GM19193 (cell line): Measurements from ENCODE around the gene ZNRF3.

Experiments
- POLR2A ChIP-seq: IDR thresholded peaks from 4 replicates; pipeline ENCODE4 v1.6.1; 2011; ENCODE audit not compliant: insufficient read depth, insufficient read length; ENCODE audit errors: extremely low read depth

ZNRF3 gene

GRCh38 chr22:28917747-28918549, 34.6 kb downstream of the ZNRF3 start:
- no peak for TF ChIP-seq POLR2A

GRCh38 chr22:28918550-28919271, 35.3 kb downstream of the ZNRF3 start:
- no peak for TF ChIP-seq POLR2A

GRCh38 chr22:28920757-28921584, 37.6 kb downstream of the ZNRF3 start:
- no peak for TF ChIP-seq POLR2A

GRCh38 chr22:28921585-28921879, 38.2 kb downstream of the ZNRF3 start:
- TF ChIP-seq POLR2A, result no peak

- TF ChIP-seq POLR2A, result no peak
Measured at GRCh38 chr22:28922540-28923244, 39.3 kb downstream of the ZNRF3 start.

GRCh38 chr22:28923826-28924732, 40.7 kb downstream of the ZNRF3 start:
- no peak for TF ChIP-seq POLR2A

- no peak for TF ChIP-seq POLR2A
Measured at GRCh38 chr22:28925916-28926315, 42.5 kb downstream of the ZNRF3 start.

- no peak for TF ChIP-seq POLR2A
Measured at GRCh38 chr22:28927630-28928029, 44.3 kb downstream of the ZNRF3 start.

- TF ChIP-seq POLR2A, result no peak
Measured at GRCh38 chr22:28929197-28929596, 45.8 kb downstream of the ZNRF3 start.

- no peak for TF ChIP-seq POLR2A
Measured at GRCh38 chr22:28930357-28931007, 47.1 kb downstream of the ZNRF3 start.

- no peak for TF ChIP-seq POLR2A
Measured at GRCh38 chr22:28931844-28932567, 48.6 kb downstream of the ZNRF3 start.

- no peak for TF ChIP-seq POLR2A
Measured at GRCh38 chr22:28933321-28933720, 49.9 kb downstream of the ZNRF3 start.

GRCh38 chr22:28934026-28934425, 50.7 kb downstream of the ZNRF3 start:
- no peak for TF ChIP-seq POLR2A
